ENCODE results near the gene GPR25.

DNA sequence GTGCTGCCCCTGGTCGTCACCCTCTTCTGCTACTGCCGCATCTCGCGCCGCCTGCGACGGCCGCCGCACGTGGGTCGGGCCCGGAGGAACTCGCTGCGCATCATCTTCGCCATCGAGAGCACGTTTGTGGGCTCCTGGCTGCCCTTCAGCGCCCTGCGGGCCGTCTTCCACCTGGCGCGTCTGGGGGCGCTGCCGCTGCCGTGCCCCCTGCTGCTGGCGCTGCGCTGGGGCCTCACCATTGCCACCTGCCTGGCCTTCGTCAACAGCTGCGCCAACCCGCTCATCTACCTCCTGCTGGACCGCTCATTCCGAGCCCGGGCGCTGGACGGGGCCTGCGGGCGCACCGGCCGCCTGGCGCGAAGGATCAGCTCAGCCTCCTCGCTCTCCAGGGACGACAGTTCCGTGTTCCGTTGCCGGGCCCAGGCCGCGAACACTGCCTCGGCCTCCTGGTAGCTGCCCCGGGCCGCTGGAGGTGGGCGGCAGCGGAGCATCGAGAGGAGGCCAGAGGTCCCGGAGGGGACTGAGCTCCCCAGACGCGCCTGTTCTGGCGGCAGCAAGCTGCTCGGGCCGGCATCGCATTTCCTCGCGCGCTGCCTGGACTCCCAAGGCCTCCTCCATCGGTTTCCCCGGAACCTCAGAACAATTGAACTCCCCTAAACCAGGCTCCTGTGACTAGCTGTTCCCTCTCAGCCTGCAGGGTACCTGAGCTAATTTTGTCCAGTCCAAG is 1.1 kb downstream of the GPR25 start:
- no peak for TF ChIP-seq POLR2A (IDR thresholded peaks at IDR 0.05)
- TF ChIP-seq CTCF (IDR thresholded peaks at IDR 0.05): no peak
- TF ChIP-seq POLR2AphosphoS5 (IDR thresholded peaks at IDR 0.05): no peak

All from breast epithelium (tissue), 3 donors.